ENCODE measurements around the gene FPGT. TPM values are rescaled to one million over a fixed set of nuclear protein-coding genes. Genes with fewer than 3 reads are reported as not detected.

FPGT gene
- total and polyA plus RNA-seq, 9 of the 15 experiments (the other 6 are each of a cell fraction or from before 2014, with no cell fraction given), result 11.6 to 24.3 (median 22.5) TPM

- intact Hi-C loops (cut with micrococcal nuclease), result loop anchor here (5.0 kb wide), 1 partner anchor 535 kb away; the partner anchor contains the start of genes CRYZ and TYW3
- Histone ChIP-seq H3K27ac (ENCODE audit: extremely low read depth, low read depth, low read length) (peak overlapping the region; percentile 65; the same call in 2 of the 3 replicates), H3K4me3 (peak overlapping the region; percentile 57), H3K79me2 (ENCODE audit: control insufficient read depth, insufficient read depth, low read length) (peaks cover 9% of the 10 kb centered on the region), H4K20me1 (replicated peaks; ENCODE audit: control insufficient read depth, insufficient read depth, low read length) (no peaks in the 10 kb centered on the region), H3K27me3 (ENCODE audit: control insufficient read depth in 2 of 2, insufficient read depth in 2 of 2, low read length in 2 of 2) (no peaks in the 10 kb centered on the region), H2AFZ (ENCODE audit: low read depth, low read length) (peak overlapping the region; percentile 99), H3K9ac (ENCODE audit: insufficient read depth in 1 of 2, low read depth in 2 of 2, low read length in 2 of 2) (peak overlapping the region in 1 of 2 experiments; percentile 76; a peak in 3 of 4 replicates), H3K4me1 (replicated peaks in 1 of 2; ENCODE audit: control insufficient read depth in 2 of 2, insufficient read depth in 2 of 2, low read length in 2 of 2) (no peaks in the 10 kb centered on the region), H3K9me3 (replicated peaks; ENCODE audit: control insufficient read depth, insufficient read depth, low read depth, low read length) (no peaks in the 10 kb centered on the region), H3K36me3 (ENCODE audit: control insufficient read depth, insufficient read depth, low read length) (peaks cover 7% of the 10 kb centered on the region; the same call in 1 of the 3 replicates), H3K4me2 (ENCODE audit: insufficient read depth, low read length) (peak overlapping the region; percentile 89), H3K9me1 (ENCODE audit: control insufficient read depth, insufficient read depth, low read length) (no peaks in the 10 kb centered on the region)
- POLR2A ChIA-PET, result no interaction called here
- ATAC-seq (no peak), DNase-seq (ENCODE audit: extremely low read depth in 1 of 4, low spot score in 3 of 4) (no peak), FAIRE-seq (no peak)
- in situ Hi-C loops (cut with MboI), result no loop called here
- CTCF ChIA-PET (ENCODE audit: low intra/inter-chr PET ratio), result no interaction called here
- WGBS (ENCODE audit: insufficient coverage, low coverage, missing lambda C conversion rate), result 29% methylated on average over 5 of the region's 5 CpGs
- no TSS peak for BruUV-seq (replicated peaks)
- TF ChIP-seq ZNF146 (CRISPR knock-in tag; IDR thresholded peaks at IDR 0.05; ENCODE audit: unreplicated experiment), result no peak
- no peak for TF ChIP-seq RNF219 (CRISPR knock-in tag; IDR thresholded peaks at IDR 0.05)
- TF ChIP-seq, protein P1, sequence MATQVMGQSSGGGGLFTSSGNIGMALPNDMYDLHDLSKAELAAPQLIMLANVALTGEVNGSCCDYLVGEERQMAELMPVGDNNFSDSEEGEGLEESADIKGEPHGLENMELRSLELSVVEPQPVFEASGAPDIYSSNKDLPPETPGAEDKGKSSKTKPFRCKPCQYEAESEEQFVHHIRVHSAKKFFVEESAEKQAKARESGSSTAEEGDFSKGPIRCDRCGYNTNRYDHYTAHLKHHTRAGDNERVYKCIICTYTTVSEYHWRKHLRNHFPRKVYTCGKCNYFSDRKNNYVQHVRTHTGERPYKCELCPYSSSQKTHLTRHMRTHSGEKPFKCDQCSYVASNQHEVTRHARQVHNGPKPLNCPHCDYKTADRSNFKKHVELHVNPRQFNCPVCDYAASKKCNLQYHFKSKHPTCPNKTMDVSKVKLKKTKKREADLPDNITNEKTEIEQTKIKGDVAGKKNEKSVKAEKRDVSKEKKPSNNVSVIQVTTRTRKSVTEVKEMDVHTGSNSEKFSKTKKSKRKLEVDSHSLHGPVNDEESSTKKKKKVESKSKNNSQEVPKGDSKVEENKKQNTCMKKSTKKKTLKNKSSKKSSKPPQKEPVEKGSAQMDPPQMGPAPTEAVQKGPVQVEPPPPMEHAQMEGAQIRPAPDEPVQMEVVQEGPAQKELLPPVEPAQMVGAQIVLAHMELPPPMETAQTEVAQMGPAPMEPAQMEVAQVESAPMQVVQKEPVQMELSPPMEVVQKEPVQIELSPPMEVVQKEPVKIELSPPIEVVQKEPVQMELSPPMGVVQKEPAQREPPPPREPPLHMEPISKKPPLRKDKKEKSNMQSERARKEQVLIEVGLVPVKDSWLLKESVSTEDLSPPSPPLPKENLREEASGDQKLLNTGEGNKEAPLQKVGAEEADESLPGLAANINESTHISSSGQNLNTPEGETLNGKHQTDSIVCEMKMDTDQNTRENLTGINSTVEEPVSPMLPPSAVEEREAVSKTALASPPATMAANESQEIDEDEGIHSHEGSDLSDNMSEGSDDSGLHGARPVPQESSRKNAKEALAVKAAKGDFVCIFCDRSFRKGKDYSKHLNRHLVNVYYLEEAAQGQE (IDR thresholded peaks at IDR 0.05; ENCODE audit: borderline replicate concordance), result no peak
- TF ChIP-seq, protein P1 (CRISPR knock-in tag; IDR thresholded peaks at IDR 0.05; ENCODE audit: low read depth), result no peak
- TF ChIP-seq, protein P2, sequence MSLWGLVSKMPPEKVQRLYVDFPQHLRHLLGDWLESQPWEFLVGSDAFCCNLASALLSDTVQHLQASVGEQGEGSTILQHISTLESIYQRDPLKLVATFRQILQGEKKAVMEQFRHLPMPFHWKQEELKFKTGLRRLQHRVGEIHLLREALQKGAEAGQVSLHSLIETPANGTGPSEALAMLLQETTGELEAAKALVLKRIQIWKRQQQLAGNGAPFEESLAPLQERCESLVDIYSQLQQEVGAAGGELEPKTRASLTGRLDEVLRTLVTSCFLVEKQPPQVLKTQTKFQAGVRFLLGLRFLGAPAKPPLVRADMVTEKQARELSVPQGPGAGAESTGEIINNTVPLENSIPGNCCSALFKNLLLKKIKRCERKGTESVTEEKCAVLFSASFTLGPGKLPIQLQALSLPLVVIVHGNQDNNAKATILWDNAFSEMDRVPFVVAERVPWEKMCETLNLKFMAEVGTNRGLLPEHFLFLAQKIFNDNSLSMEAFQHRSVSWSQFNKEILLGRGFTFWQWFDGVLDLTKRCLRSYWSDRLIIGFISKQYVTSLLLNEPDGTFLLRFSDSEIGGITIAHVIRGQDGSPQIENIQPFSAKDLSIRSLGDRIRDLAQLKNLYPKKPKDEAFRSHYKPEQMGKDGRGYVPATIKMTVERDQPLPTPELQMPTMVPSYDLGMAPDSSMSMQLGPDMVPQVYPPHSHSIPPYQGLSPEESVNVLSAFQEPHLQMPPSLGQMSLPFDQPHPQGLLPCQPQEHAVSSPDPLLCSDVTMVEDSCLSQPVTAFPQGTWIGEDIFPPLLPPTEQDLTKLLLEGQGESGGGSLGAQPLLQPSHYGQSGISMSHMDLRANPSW (CRISPR knock-in tag; IDR thresholded peaks at IDR 0.05), result no peak
- TF ChIP-seq IRF9 (tag; IDR thresholded peaks at IDR 0.05), result no peak
- TF ChIP-seq PTBP1 (IDR thresholded peaks at IDR 0.05; ENCODE audit: low read depth, low read length), result no peak
- TF ChIP-seq ZNF583 (CRISPR knock-in tag; IDR thresholded peaks at IDR 0.05), result no peak
- no peak for TF ChIP-seq KLF6 (CRISPR knock-in tag; IDR thresholded peaks at IDR 0.05; ENCODE audit: borderline replicate concordance)
Observed at GRCh38 chr1:74197255-74197654, 787 bp upstream of the FPGT start.

Measured in K562 (cell line).